GM12878 (cell line): ENCODE results near the gene RAD51B. TPM values are rescaled to one million over a fixed set of nuclear protein-coding genes. Genes with fewer than 3 reads are reported as not detected.

Source experiments
- ATAC-seq: fragments of 200-7000 bp; cut with Tn5 transposase; 3 replicates; pipeline ENCODE4 v1.9.1; 2020; ENCODE audit warnings: mild to moderate bottlenecking, moderate library complexity
- BruUV-seq: library from RNA; stranded (reverse); fragments of 400-500 nt; replicated peaks from 2 replicates; lab custom pipeline; 2021; lab: Mats Ljungman, UMichigan
- CTCF ChIA-PET: fragments of 300-600 bp; sonication (Branson Sonifier 250); formaldehyde crosslinking; extraction: SDS; loops from one replicate; lab custom pipeline; 2021; ENCODE audit warnings: inconsistent platforms; lab: Yijun Ruan, JAX
- POLR2A ChIA-PET: fragments of 350-600 bp; formaldehyde crosslinking; extraction: SDS; loops from one replicate; lab custom pipeline; 2021; ENCODE audit warnings: inconsistent platforms; lab: Charles Lee
- RAD21 ChIA-PET: fragments of 300-600 bp; sonication (Branson Sonifier 250); formaldehyde crosslinking; loops from one replicate; lab custom pipeline; 2023; ENCODE audit warnings: antibody characterized with exemption; ENCODE audit not compliant: unreplicated experiment; lab: Charles Lee
- SMC1A ChIA-PET: fragments of 300-600 bp; sonication (Branson Sonifier 250); formaldehyde crosslinking; loops from one replicate; lab custom pipeline; 2023; ENCODE audit not compliant: unreplicated experiment, uncharacterized antibody; lab: Charles Lee
- DNase-seq: peaks from one replicate; pipeline ENCODE4 v3.0.0-alpha.2; 2011; ENCODE audit warnings: low read depth, low spot score
- FAIRE-seq: peaks from 3 replicates; lab custom pipeline; 2011; peaks lifted over from hg19 to GRCh38; lab: Jason Lieb, UNC
- H2AFZ ChIP-seq: 2 replicates; pipeline ENCODE4 v1.6.0; 2011; ENCODE audit warnings: low read depth, low read length, control low read depth; ENCODE audit not compliant: control insufficient read depth
- H3K27ac ChIP-seq: 2 replicates; pipeline ENCODE4 v1.5.1; 2011; ENCODE audit warnings: control low read depth; ENCODE audit not compliant: control insufficient read depth, insufficient read depth
- H3K27me3 ChIP-seq, 2 experiments: replicated peaks in 1 of 2; 2 replicates each; pipeline versions ENCODE4 v1.6.0 to v1.6.1; 2011; ENCODE audit warnings: low read length in 1 of 2; ENCODE audit not compliant: control insufficient read depth in 2 of 2, insufficient read depth in 2 of 2
- H3K36me3 ChIP-seq, 2 experiments: 2 replicates each; pipeline ENCODE4 v1.5.1; 2011; ENCODE audit warnings: low read length in 1 of 2; ENCODE audit not compliant: control insufficient read depth in 2 of 2, insufficient read depth in 2 of 2
- H3K4me1 ChIP-seq: 2 replicates; pipeline ENCODE4 v1.6.1; 2011; ENCODE audit warnings: mild to moderate bottlenecking, low read length, moderate library complexity, mixed read lengths; ENCODE audit not compliant: control insufficient read depth, insufficient read depth
- H3K4me2 ChIP-seq: 2 replicates; pipeline ENCODE4 v1.6.0; 2011; ENCODE audit warnings: control low read depth; ENCODE audit not compliant: control insufficient read depth, insufficient read depth
- H3K4me3 ChIP-seq: fragments of 200-600 bp; sonication (generic); 2 replicates; pipeline ENCODE4 v1.5.1; 2016
- H3K79me2 ChIP-seq: 2 replicates; pipeline ENCODE4 v1.6.0; 2011; ENCODE audit warnings: low read length; ENCODE audit not compliant: control insufficient read depth, insufficient read depth
- H3K9ac ChIP-seq: 2 replicates; pipeline ENCODE4 v1.8.0; 2011; ENCODE audit warnings: low read length, control low read depth, mixed read lengths; ENCODE audit not compliant: control insufficient read depth, insufficient read depth
- H3K9me3 ChIP-seq: replicated peaks from 3 replicates; pipeline ENCODE4 v1.5.1; 2011; ENCODE audit warnings: mild to moderate bottlenecking, low read length; ENCODE audit not compliant: control insufficient read depth, insufficient read depth
- H4K20me1 ChIP-seq: 2 replicates; pipeline ENCODE4 v1.6.0; 2011; ENCODE audit not compliant: control insufficient read depth, insufficient read depth
- EED ChIP-seq: sonication (generic); IDR thresholded peaks from 2 replicates; pipeline ENCODE4 v1.6.1; 2016; ENCODE audit warnings: antibody characterized with exemption, low read depth
- FOXK2 ChIP-seq: fragments of 450-650 bp; IDR thresholded peaks from 2 replicates; pipeline ENCODE4 v1.6.1; 2017; ENCODE audit warnings: mild to moderate bottlenecking, moderate library complexity
- IKZF1 ChIP-seq: fragments of 450-650 bp; conservative IDR thresholded peaks from 2 replicates; pipeline ENCODE4 v1.6.1; 2017; ENCODE audit warnings: antibody characterized with exemption, mild to moderate bottlenecking
- IKZF2 ChIP-seq, 2 experiments: fragments of 450-650 bp; IDR thresholded peaks; 2 replicates each; pipeline ENCODE4 v1.6.1; 2017; ENCODE audit warnings: mild to moderate bottlenecking in 2 of 2, moderate library complexity in 2 of 2
- RUNX3 ChIP-seq: IDR thresholded peaks from 2 replicates; pipeline ENCODE4 v1.6.1; 2012; ENCODE audit warnings: low read length, inconsistent platforms
- WGBS: methylation state at CpG from one replicate; pipeline ENCODE4 v1.1.6; 2016; ENCODE audit warnings: low lambda C conversion rate; ENCODE audit not compliant: insufficient replicate concordance, insufficient coverage; ENCODE audit errors: missing lambda C conversion rate; 5-methylcytosine and 5-hydroxymethylcytosine counted together
- in situ Hi-C: fragments of 300-500 bp; cut with MboI; formaldehyde crosslinking; loops from 9 replicates; pipeline ENCODE4 v1.14.3; 2018; ENCODE audit warnings: mixed read lengths
- intact Hi-C: fragments of 100-400 bp; cut with micrococcal nuclease; formaldehyde crosslinking; loops from one replicate; pipeline ENCODE4 v1.14.2; 2022; ENCODE audit not compliant: unreplicated experiment
- polyA plus RNA-seq, 11 experiments: library from polyadenylated mRNA; depleted of rRNA in 4 of 11; unstranded in 6 of 11; stranded (reverse) in 5 of 11; fragments of >200 nt; fragmentation: Nextera tagmentation in 4 of 11; fragmentation: Illumina TruSeq in 1 of 11; extraction: Ambion mirVana in 4 of 11; extraction: Trizol in 1 of 11; gene quantifications; 1 replicate in 1 of 11; 2 replicates in 10 of 11; pipeline versions ENCODE4 v1.2.1 to v1.2.3, GENCODE V29; 2011 to 2016; ENCODE audit warnings: inconsistent platforms in 2 of 11, missing spikeins in 2 of 11, low read depth in 1 of 11
- total RNA-seq, 4 experiments: library from RNA; depleted of rRNA in 3 of 4; stranded (reverse); fragments of >200 nt in 3 of 4; fragmentation: Illumina TruSeq in 1 of 4; extraction: Trizol in 1 of 4; gene quantifications; 2 replicates each; pipeline versions ENCODE4 v1.2.1 to v1.2.3, GENCODE V29; 2013 to 2021

The RAD51B gene
- total and polyA plus RNA-seq, 10 of the 15 experiments (the other 5 are each of a cell fraction or from before 2014, with no cell fraction given) = 9.8 to 26.8 (median 21.3) TPM

DNA sequence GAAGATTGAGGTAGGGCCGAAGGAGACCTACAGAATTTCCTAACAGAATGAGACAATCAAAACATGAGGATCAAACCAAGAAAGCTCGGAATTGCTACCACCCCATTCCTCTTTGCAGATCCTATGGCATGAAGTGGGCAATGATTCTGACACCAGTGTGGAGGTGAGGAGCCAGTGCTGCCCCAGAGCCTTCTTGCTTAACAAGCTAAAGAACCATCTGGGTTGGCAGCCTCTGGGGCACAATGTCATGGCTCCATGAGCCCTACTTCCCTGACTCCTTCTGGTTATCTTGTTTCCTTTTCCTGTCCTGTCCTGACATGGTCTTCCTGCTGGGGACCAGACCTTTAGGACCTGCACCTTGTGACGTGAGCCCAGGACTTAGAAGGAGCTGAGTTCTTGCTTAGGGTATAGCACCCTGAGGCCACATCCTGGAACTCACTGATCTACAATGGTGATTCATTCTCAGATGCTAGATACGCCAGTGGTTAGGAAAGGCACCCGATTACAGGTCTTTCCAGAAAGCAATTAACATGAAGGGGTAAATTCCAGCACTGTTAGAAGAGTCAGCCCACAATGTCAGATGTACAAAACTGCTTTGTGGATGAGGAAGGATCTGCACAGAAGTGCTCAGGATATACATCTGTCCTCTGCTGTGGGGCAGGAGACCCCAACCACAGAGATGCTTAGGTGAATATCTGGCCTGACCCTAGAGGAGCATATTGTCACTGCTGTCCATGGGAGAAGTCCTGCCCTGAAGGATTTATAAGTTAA, 649.0 kb downstream of the RAD51B start:
- TF ChIP-seq IKZF2 (IDR thresholded peaks at IDR 0.05) = peak in 1 of 2 experiments; percentile 15; a peak in 1 of 4 replicates
- TF ChIP-seq IKZF1 = 0 out of 2 replicates have a peak, but pooled peaks have one; percentile 27
- no peak for TF ChIP-seq FOXK2
- peak; percentile 58; the same call in 1 of the 2 replicates for TF ChIP-seq RUNX3
- no peak for TF ChIP-seq EED
- DNase-seq (no peak), FAIRE-seq (no peak), ATAC-seq (peak; percentile 50)
- ChIA-PET RAD21 (interaction anchor here (0.5 to 2.8 kb wide), 6 partner anchors 9 to 110 kb away, joined by 3 to 8 read pairs (median 4); no protein-coding TSS in a partner anchor), CTCF (interaction anchor here (0.7 to 1.7 kb wide), 4 partner anchors 8 to 98 kb away, joined by 3 to 9 read pairs (median 4); no protein-coding TSS in a partner anchor), POLR2A (interaction anchor here (0.5 to 1.1 kb wide), 3 partner anchors 8 to 80 kb away, joined by 3 to 5 read pairs (median 4); no protein-coding TSS in a partner anchor), SMC1A (interaction anchor here (0.7 to 5.7 kb wide), 11 partner anchors 9 to 214 kb away, joined by 3 to 22 read pairs (median 4); no protein-coding TSS in a partner anchor)
- in situ Hi-C loops = no loop called here
- Histone ChIP-seq H2AFZ (no peak overlapping the region; the same call in 1 of the 2 replicates), H3K27ac (no peak overlapping the region), H3K4me3 (no peak overlapping the region), H3K4me1 (peaks cover 24% of the 10 kb centered on the region), H3K27me3 (no peaks in the 10 kb centered on the region), H4K20me1 (no peaks in the 10 kb centered on the region), H3K4me2 (no peak overlapping the region), H3K9me3 (no peaks in the 10 kb centered on the region), H3K36me3 (no peaks in the 10 kb centered on the region), H3K9ac (no peak overlapping the region), H3K79me2 (no peaks in the 10 kb centered on the region)
- WGBS = 51% methylated on average over 5 of the region's 5 CpGs
- intact Hi-C loops = loop anchor here (5.0 kb wide), 1 partner anchor 46 kb away; no protein-coding TSS in a partner anchor
- no TSS peak for BruUV-seq
